CD4-positive, alpha-beta T cell treated with Interleukin-6 at 100 ng/mL for 8 hours (primary cell): ENCODE data around the gene LRP8.

Experiments used
- DNase-seq: peaks from one replicate; pipeline ENCODE4 v3.0.0-alpha.2; 2020; ENCODE audit warnings: mixed read lengths, low spot score

The LRP8 gene

GRCh38 chr1:53259932-53260331 lies 67.9 kb downstream of the LRP8 start:
- no peak for DNase-seq

GRCh38 chr1:53258216-53258615 lies 69.7 kb downstream of the LRP8 start:
- DNase-seq = no peak

- no peak for DNase-seq
Observed at GRCh38 chr1:53257454-53258081, 70.3 kb downstream of the LRP8 start.

GRCh38 chr1:53256511-53257453 lies 71.1 kb downstream of the LRP8 start:
- DNase-seq = no peak

- DNase-seq = no peak
Observed at GRCh38 chr1:53255031-53255430, 72.8 kb downstream of the LRP8 start.

GRCh38 chr1:53254011-53254640 lies 73.7 kb downstream of the LRP8 start:
- DNase-seq = no peak

GRCh38 chr1:53250325-53250724 lies 77.5 kb downstream of the LRP8 start:
- DNase-seq = no peak

- no peak for DNase-seq
Observed at GRCh38 chr1:53249706-53250105, 78.2 kb downstream of the LRP8 start.

GRCh38 chr1:53246261-53247134 lies 81.4 kb downstream of the LRP8 start:
- DNase-seq = no peak

- DNase-seq = no peak
Observed at GRCh38 chr1:53244141-53244540, 83.7 kb downstream of the LRP8 start.

GRCh38 chr1:53242381-53242780 lies 85.5 kb downstream of the LRP8 start:
- DNase-seq = no peak

GRCh38 chr1:53241828-53242227 lies 86.0 kb downstream of the LRP8 start:
- DNase-seq = no peak

GRCh38 chr1:53238197-53239155 lies 89.4 kb downstream of the LRP8 start, which contains the start of gene MAGOH:
TSS of gene MAGOH (minus strand) at chr1:53238518. CDS start at chr1:53238448, 70 bp downstream.
- DNase-seq = peak; percentile 93

GRCh38 chr1:53237638-53238037 lies 90.2 kb downstream of the LRP8 start:
- no peak for DNase-seq

GRCh38 chr1:53220962-53221286 lies 106.9 kb downstream of the LRP8 start:
- no peak for DNase-seq

- DNase-seq = peak; percentile 91
Observed at GRCh38 chr1:53220171-53220961, 107.5 kb downstream of the LRP8 start, which contains the start of gene CZIB. TSS of gene CZIB (minus strand) at chr1:53220634. CDS start at chr1:53220575, 59 bp downstream.

- no peak for DNase-seq
Observed at GRCh38 chr1:53219711-53220110, 108.2 kb downstream of the LRP8 start.

- DNase-seq = no peak
Observed at GRCh38 chr1:53218201-53218600, 109.7 kb downstream of the LRP8 start.

GRCh38 chr1:53214376-53214940 lies 113.4 kb downstream of the LRP8 start:
- no peak for DNase-seq
